HepG2 (cell line): ENCODE data around the gene PLPP3. TPM values are rescaled to one million over a fixed set of nuclear protein-coding genes. Genes with fewer than 3 reads are reported as not detected.
A peak's percentile ranks its signal among the peaks of the same experiment; 100 is the strongest.

Experiments used
- E2F5 ChIP-seq: sonication (generic); formaldehyde crosslinking; conservative IDR thresholded peaks from 2 replicates; pipeline ENCODE4 v1.4.0; 2020; ENCODE audit warnings: missing genetic modification reagents
- ERF ChIP-seq: IDR thresholded peaks from 2 replicates; pipeline ENCODE4 v1.6.1; 2018; ENCODE audit warnings: missing biosample characterization, missing genetic modification reagents
- FOXP1 ChIP-seq, 2 experiments: fragments of 450-650 bp in 1 of 2; IDR thresholded peaks; 2 replicates each; pipeline ENCODE4 v1.6.1; 2017 to 2018; ENCODE audit warnings: antibody characterized with exemption in 1 of 2
- GATAD2A ChIP-seq: IDR thresholded peaks from 2 replicates; pipeline ENCODE4 v1.6.1; 2016
- HCFC1 ChIP-seq: fragments of 150-350 bp; IDR thresholded peaks from 2 replicates; pipeline ENCODE4 v1.6.1; 2014; ENCODE audit warnings: low read depth, low read length
- HNRNPK ChIP-seq: fragments of 200-400 bp; formaldehyde crosslinking; IDR thresholded peaks from 2 replicates; pipeline ENCODE4 v1.6.1; 2018; ENCODE audit warnings: low read length, low read depth, moderate library complexity, mild to moderate bottlenecking; ENCODE audit not compliant: poor library complexity, severe bottlenecking
- JUNB ChIP-seq: sonication (generic); formaldehyde crosslinking; IDR thresholded peaks from 2 replicates; pipeline ENCODE4 v1.8.0; 2022; ENCODE audit warnings: missing genetic modification reagents, mild to moderate bottlenecking, borderline replicate concordance
- JUND ChIP-seq: sonication (generic); formaldehyde crosslinking; IDR thresholded peaks from 2 replicates; pipeline ENCODE4 v1.8.0; 2022; ENCODE audit warnings: mild to moderate bottlenecking, missing genetic modification reagents
- KAT8 ChIP-seq: IDR thresholded peaks from 2 replicates; pipeline ENCODE4 v1.6.1; 2016; ENCODE audit warnings: missing genetic modification reagents, missing compliant biosample characterization
- MAFG ChIP-seq: sonication (generic); formaldehyde crosslinking; IDR thresholded peaks from 2 replicates; pipeline ENCODE4 v1.5.1; 2020; ENCODE audit warnings: mild to moderate bottlenecking, missing genetic modification reagents
- MEIS2 ChIP-seq: sonication (generic); formaldehyde crosslinking; IDR thresholded peaks from 2 replicates; pipeline ENCODE4 v1.9.0; 2021; ENCODE audit warnings: mild to moderate bottlenecking, missing genetic modification reagents
- NFIB ChIP-seq: sonication (generic); formaldehyde crosslinking; IDR thresholded peaks from 2 replicates; pipeline ENCODE4 v1.9.0; 2021; ENCODE audit warnings: missing genetic modification reagents, mild to moderate bottlenecking, borderline replicate concordance
- PCBP1 ChIP-seq: fragments of 200-400 bp; formaldehyde crosslinking; IDR thresholded peaks from 2 replicates; pipeline ENCODE4 v1.6.1; 2017; ENCODE audit warnings: mild to moderate bottlenecking, low read depth, low read length, borderline replicate concordance
- PRMT3 ChIP-seq: sonication (generic); formaldehyde crosslinking; IDR thresholded peaks from 2 replicates; pipeline ENCODE4 v1.8.1; 2022; ENCODE audit warnings: low read depth, mild to moderate bottlenecking, moderate library complexity, missing genetic modification reagents, borderline replicate concordance
- SALL2 ChIP-seq: sonication (generic); formaldehyde crosslinking; IDR thresholded peaks from 2 replicates; pipeline ENCODE4 v1.8.1; 2023; ENCODE audit warnings: mild to moderate bottlenecking, missing genetic modification reagents, inconsistent platforms
- SOX5 ChIP-seq: IDR thresholded peaks from 2 replicates; pipeline ENCODE4 v1.6.1; 2016; ENCODE audit warnings: borderline replicate concordance
- ZBTB8A ChIP-seq: sonication (generic); formaldehyde crosslinking; IDR thresholded peaks from 2 replicates; pipeline ENCODE4 v1.4.0; 2020; ENCODE audit warnings: mild to moderate bottlenecking, low read depth, missing genetic modification reagents, borderline replicate concordance
- ZHX1 ChIP-seq: sonication (generic); formaldehyde crosslinking; IDR thresholded peaks from 2 replicates; pipeline ENCODE4 v1.8.1; 2022; ENCODE audit warnings: low read depth, mild to moderate bottlenecking, missing genetic modification reagents
- ZNF274 ChIP-seq: sonication (generic); formaldehyde crosslinking; IDR thresholded peaks from 2 replicates; pipeline ENCODE4 v1.5.1; 2020; ENCODE audit warnings: mild to moderate bottlenecking, missing genetic modification reagents
- ZNF367 ChIP-seq: sonication (generic); formaldehyde crosslinking; IDR thresholded peaks from 2 replicates; pipeline ENCODE4 v1.4.0; 2020; ENCODE audit warnings: missing genetic modification reagents, borderline replicate concordance
- ZNF569 ChIP-seq: sonication (generic); formaldehyde crosslinking; IDR thresholded peaks from 2 replicates; pipeline ENCODE4 v1.5.0; 2020; ENCODE audit warnings: mild to moderate bottlenecking, missing genetic modification reagents, moderate library complexity, borderline replicate concordance
- ZNF619 ChIP-seq: sonication (generic); formaldehyde crosslinking; IDR thresholded peaks from 2 replicates; pipeline ENCODE4 v1.4.0; 2020; ENCODE audit warnings: mild to moderate bottlenecking, missing genetic modification reagents
- ZNF768 ChIP-seq: sonication (generic); formaldehyde crosslinking; IDR thresholded peaks from 2 replicates; pipeline ENCODE4 v1.4.0; 2020; ENCODE audit warnings: missing genetic modification reagents
- ZXDC ChIP-seq: sonication (generic); formaldehyde crosslinking; IDR thresholded peaks from 2 replicates; pipeline ENCODE4 v1.5.0; 2020; ENCODE audit warnings: mild to moderate bottlenecking, missing genetic modification reagents
- polyA plus RNA-seq, 8 experiments: library from polyadenylated mRNA; depleted of rRNA in 3 of 8; stranded (reverse) in 7 of 8; unstranded in 1 of 8; fragments of >200 nt; fragmentation: Illumina TruSeq in 4 of 8; extraction: Trizol in 4 of 8; gene quantifications; 2 replicates each; pipeline versions ENCODE4 v1.2.1 to v1.2.3, GENCODE V29; 2011 to 2016; ENCODE audit warnings: low read depth in 4 of 8, missing spikeins in 1 of 8, mixed read lengths in 1 of 8; ENCODE audit not compliant: insufficient read depth in 1 of 8
- total RNA-seq, 5 experiments: library from RNA; depleted of rRNA; stranded (reverse); fragments of >200 nt; fragmentation: Illumina TruSeq; extraction: Trizol; gene quantifications; 2 replicates each; pipeline ENCODE4 v1.2.3, GENCODE V29; 2016; ENCODE audit warnings: low read depth in 1 of 5

PLPP3 gene
- total and polyA plus RNA-seq, 2 of the 13 experiments (the other 11 are each of a cell fraction or from before 2014, with no cell fraction given), result 49.7 to 65.8 TPM

- TF ChIP-seq ZXDC (no peak), ZBTB8A (no peak), ZNF768 (CRISPR knock-in tag) (no peak), ZNF367 (CRISPR knock-in tag) (no peak), SOX5 (peak; percentile 89), MEIS2 (CRISPR knock-in tag) (peak; percentile 68), PRMT3 (0 out of 2 replicates have a peak, but pooled peaks have one; percentile 85), ZNF619 (CRISPR knock-in tag) (no peak; the same call in 1 of the 2 replicates), HCFC1 (no peak), NFIB (CRISPR knock-in tag) (no peak), ZNF569 (CRISPR knock-in tag) (no peak), MAFG (CRISPR knock-in tag) (no peak), PCBP1 (no peak), E2F5 (CRISPR knock-in tag) (no peak), JUND (peak; percentile 74; the same call in 1 of the 2 replicates), ERF (CRISPR knock-in tag) (peak; percentile 93), ZNF274 (CRISPR knock-in tag) (no peak), GATAD2A (CRISPR knock-in tag) (peak; percentile 96), FOXP1 (IDR thresholded peaks at IDR 0.05) (no peak), FOXP1 (CRISPR knock-in tag; IDR thresholded peaks at IDR 0.05) (peak; percentile 74), KAT8 (CRISPR knock-in tag) (peak; percentile 79), SALL2 (no peak), HNRNPK (no peak), ZHX1 (peak; percentile 71; the same call in 1 of the 2 replicates), JUNB (CRISPR knock-in tag) (no peak)
These were observed 117.9 kb downstream of the PLPP3 start (continued) for GRCh38 chr1:56461158-56462127.
